Esophagus (tissue), 2 donors: ENCODE measurements around the gene NBAS. TPM values are rescaled to one million over a fixed set of nuclear protein-coding genes. Genes with fewer than 3 reads are reported as not detected.

Experiments
- H3K27ac ChIP-seq, 2 donors: one replicate each; pipeline ENCODE4 v1.5.1; 2013; ENCODE audit warnings: low read depth in 2 of 2, mild to moderate bottlenecking in 2 of 2, inconsistent platforms in 1 of 2, low read length in 1 of 2, moderate library complexity in 1 of 2
- H3K27me3 ChIP-seq, 2 donors: one replicate each; pipeline ENCODE4 v1.6.1; 2013; ENCODE audit warnings: low read length in 2 of 2, control low read depth in 1 of 2, mild to moderate bottlenecking in 1 of 2; ENCODE audit not compliant: insufficient read depth in 2 of 2, control insufficient read depth in 1 of 2
- H3K36me3 ChIP-seq, 2 donors: one replicate each; pipeline ENCODE4 v1.6.1; 2013; ENCODE audit warnings: low read length in 1 of 2; ENCODE audit not compliant: control insufficient read depth in 2 of 2, insufficient read depth in 2 of 2
- H3K4me1 ChIP-seq, 2 donors: one replicate each; pipeline ENCODE4 v1.6.1; 2013; ENCODE audit warnings: low read length in 1 of 2; ENCODE audit not compliant: control insufficient read depth in 2 of 2, insufficient read depth in 2 of 2
- H3K4me3 ChIP-seq, 2 donors: one replicate each; pipeline ENCODE4 v1.5.1; 2013; ENCODE audit warnings: low read length in 2 of 2, mild to moderate bottlenecking in 2 of 2, low read depth in 1 of 2, moderate library complexity in 1 of 2
- H3K9me3 ChIP-seq, 2 donors: one replicate each; pipeline ENCODE4 v1.6.1; 2013; ENCODE audit warnings: mild to moderate bottlenecking in 2 of 2, low read depth in 1 of 2, low read length in 1 of 2, moderate library complexity in 1 of 2; ENCODE audit not compliant: control insufficient read depth in 2 of 2, insufficient read depth in 1 of 2
- WGBS, 2 donors: extraction: QIAGEN DNeasy Blood & Tissue Kit; methylation state at CpG; one replicate each; pipeline ENCODE4 v1.1.7; 2013; 5-methylcytosine and 5-hydroxymethylcytosine counted together
- polyA plus RNA-seq, 2 donors: library from polyadenylated mRNA; stranded (reverse); fragments of 200-250 nt; gene quantifications; one replicate each; pipeline ENCODE4 v1.2.3, GENCODE V29; 2013
- donor health status: healthy with polysubstance abuse.
- donor health status: Bipolar disorder and iron deficiency.

Gene NBAS
- polyA plus RNA-seq, 2 donors = 13.8 to 15.0 TPM

DNA sequence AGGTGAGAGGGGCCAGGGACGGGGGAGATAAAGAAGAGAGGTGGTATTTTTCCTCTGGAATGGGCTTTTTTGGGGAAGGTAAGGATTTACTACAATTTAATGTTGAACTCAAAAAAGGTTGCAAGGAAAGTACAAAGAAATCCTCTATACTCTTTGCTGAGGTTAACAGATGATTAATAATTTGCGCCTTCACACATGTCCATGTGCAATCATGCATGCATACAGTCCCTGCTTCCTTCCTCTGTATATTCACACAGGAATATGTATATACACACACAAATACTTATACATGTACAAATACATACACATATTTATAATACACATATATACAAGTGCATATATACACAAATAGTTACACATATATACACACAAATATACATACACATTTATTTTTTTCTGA is 193.4 kb downstream of the NBAS start:
- 97% methylated on average over 2 of the region's 2 CpGs for WGBS, 2 donors
- no peaks in the 10 kb centered on the region for H3K9me3 ChIP-seq
- no peaks in the 10 kb centered on the region for H3K4me1 ChIP-seq
- no peak overlapping the region for H3K27ac ChIP-seq
- H3K4me3 ChIP-seq = no peak overlapping the region
- H3K36me3 ChIP-seq = peaks cover 0 to 2% of the 10 kb centered on the region in 2 donors
- no peaks in the 10 kb centered on the region for H3K27me3 ChIP-seq

DNA sequence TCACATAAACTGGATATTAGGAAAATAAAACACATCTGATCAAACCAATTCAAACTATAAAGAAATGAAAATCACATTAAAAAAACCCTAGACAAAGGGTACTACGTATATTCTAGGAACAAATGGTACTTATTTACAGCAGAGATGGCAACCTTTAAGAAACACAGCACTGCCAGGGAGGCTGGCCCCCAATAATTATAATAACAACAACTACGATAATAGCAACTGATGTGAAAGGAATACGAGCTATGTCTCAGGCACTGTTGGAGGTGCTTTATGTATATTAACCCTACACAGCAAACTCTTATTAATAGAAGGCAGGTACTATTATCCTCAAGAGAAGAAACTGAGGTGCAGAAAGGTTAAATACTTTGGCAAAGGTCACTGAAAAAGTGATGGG is 193.9 kb downstream of the NBAS start:
- H3K4me3 ChIP-seq = no peak overlapping the region
- no peaks in the 10 kb centered on the region for H3K9me3 ChIP-seq
- H3K27me3 ChIP-seq = no peaks in the 10 kb centered on the region
- peaks cover 0 to 2% of the 10 kb centered on the region in 2 donors for H3K36me3 ChIP-seq
- WGBS, 2 donors = 91 to 92% methylated on average over 3 of the region's 3 CpGs
- no peak overlapping the region for H3K27ac ChIP-seq
- no peaks in the 10 kb centered on the region for H3K4me1 ChIP-seq

DNA sequence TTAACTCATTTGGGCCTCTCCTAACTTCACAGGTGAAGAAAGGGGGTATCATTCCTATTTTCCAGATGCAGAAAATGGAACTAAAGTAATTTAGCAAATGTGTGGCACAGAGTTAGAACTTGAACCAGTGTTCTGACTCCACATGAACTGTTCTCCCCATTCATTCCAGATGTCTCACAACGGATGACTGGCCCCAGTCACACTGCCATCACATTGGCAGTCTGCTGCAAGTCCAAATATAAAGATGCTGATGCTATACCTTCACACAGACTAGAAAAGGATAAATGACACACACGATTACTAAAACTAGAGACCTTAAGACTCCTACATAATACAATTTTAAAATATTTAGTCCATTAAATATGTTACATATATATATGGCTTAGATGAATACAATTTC is 195.7 kb downstream of the NBAS start:
- H3K4me1 ChIP-seq = no peaks in the 10 kb centered on the region
- no peaks in the 10 kb centered on the region for H3K27me3 ChIP-seq
- H3K27ac ChIP-seq = no peak overlapping the region
- H3K9me3 ChIP-seq = no peaks in the 10 kb centered on the region
- 70% methylated on average over 2 of the region's 2 CpGs for WGBS, 2 donors
- peaks cover 0 to 2% of the 10 kb centered on the region in 2 donors for H3K36me3 ChIP-seq
- H3K4me3 ChIP-seq = no peak overlapping the region

DNA sequence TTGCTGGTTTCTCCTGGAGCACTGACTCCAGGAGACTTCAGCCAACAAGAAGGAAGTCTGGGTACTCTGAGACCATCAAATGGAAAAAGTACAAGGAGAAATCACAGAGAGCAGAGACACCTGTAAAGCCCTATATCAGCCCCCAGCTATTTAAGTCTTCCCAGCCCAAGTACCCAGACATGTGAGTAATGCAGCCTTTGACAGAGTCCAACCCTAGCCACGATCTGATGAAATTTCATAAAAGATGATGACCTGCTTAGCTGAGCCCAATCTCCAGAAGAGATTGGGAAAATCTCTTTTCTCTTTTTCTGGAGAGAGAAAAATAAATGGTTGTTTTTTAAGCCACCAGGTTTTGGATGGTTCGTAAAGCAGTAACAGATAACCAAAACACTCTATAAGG is 196.6 kb downstream of the NBAS start:
- H3K27ac ChIP-seq = no peak overlapping the region
- H3K9me3 ChIP-seq = no peaks in the 10 kb centered on the region
- H3K27me3 ChIP-seq = no peaks in the 10 kb centered on the region
- no peak overlapping the region for H3K4me3 ChIP-seq
- no peaks in the 10 kb centered on the region for H3K4me1 ChIP-seq
- peaks cover 0 to 2% of the 10 kb centered on the region in 2 donors for H3K36me3 ChIP-seq
- WGBS, 2 donors = 98 to 100% methylated on average over 2 of the region's 2 CpGs

DNA sequence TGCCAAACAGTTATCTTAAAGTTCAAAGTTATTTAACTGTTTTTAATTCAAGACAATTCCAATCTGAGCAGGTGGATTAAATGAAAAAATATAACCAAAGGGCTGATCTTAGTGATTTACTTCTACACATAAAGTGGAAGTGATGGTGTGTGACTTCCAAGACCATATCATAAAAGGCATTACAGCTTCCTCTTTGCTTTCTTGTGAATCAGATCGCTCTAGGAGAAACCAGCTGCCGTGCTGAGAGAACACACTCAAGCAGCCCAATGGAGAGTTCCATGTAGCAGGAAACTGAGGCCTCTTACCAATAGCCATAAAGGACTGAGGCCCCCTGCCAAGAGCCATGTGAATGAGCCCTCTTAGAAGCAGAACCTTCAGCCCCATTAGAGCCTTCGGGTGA is 197.4 kb downstream of the NBAS start:
- 88 to 93% methylated on average over 3 of the region's 3 CpGs for WGBS, 2 donors
- Histone ChIP-seq H3K27me3 (no peaks in the 10 kb centered on the region), H3K4me1 (no peaks in the 10 kb centered on the region), H3K36me3 (peaks cover 0 to 2% of the 10 kb centered on the region in 2 donors), H3K27ac (no peak overlapping the region), H3K4me3 (no peak overlapping the region), H3K9me3 (no peaks in the 10 kb centered on the region)

DNA sequence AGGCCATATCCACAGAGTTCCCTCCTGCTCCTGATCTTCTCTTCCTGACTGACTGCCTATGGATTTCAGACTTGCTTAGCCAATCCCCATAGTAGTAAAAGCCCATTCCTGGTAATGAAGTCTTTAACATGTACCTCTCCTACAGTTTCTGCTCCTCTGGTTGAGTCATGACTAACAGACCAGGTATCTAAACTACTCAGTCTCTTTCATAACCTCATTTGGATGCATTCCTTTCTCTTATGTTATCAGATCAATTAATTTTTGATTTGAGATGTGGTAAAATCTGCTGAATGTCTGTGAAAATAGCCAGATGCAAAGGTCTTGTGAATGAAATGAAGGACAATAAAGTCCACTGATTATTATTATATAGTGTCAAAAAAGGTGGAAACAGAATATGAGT is 198.0 kb downstream of the NBAS start:
- no peak overlapping the region for H3K4me3 ChIP-seq
- no peaks in the 10 kb centered on the region for H3K27me3 ChIP-seq

DNA sequence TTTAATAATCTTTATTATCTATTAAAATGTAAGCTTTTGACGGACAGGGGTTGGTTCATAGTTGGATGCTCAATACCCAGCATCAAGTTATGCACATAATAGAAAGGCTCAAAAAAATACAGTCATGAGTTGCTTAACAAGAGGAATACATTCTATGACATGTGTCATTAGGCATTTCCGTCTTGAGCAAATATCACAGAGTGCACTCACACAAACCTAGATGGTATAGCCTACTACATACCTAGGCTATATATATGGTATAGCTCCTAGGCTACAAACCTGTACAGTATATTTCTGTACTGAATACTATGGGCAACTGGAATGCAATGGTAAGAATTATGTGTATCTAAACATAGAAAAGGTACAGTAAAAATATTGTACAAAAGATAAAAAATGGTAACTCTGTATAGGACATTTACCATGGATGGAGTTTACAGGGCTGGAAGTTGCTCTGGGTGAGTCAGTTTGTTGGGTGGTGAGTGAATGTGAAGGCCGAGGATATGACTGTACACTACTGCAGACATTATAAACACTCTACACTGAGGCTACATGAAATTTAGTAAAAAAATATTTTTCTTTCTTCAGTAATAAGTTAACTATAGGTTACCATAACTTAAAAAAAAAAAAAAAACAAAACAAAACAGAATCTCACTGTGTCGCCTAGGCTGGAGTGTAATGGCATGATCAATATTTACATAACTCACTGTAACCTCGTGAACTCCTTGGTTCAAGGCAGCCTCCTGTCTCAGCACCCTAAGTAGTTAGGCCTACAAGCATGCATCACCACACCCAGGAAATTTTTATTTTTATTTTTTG is 201.2 kb downstream of the NBAS start:
- Histone ChIP-seq H3K9me3 (no peaks in the 10 kb centered on the region), H3K4me1 (no peaks in the 10 kb centered on the region), H3K4me3 (no peak overlapping the region), H3K27ac (no peak overlapping the region), H3K36me3 (no peaks in the 10 kb centered on the region), H3K27me3 (no peaks in the 10 kb centered on the region)
- 89 to 91% methylated on average over 5 of the region's 5 CpGs for WGBS, 2 donors

More for the DNA sequence above, 198.0 kb downstream of the NBAS start:
- Histone ChIP-seq H3K4me1 (no peaks in the 10 kb centered on the region), H3K9me3 (no peaks in the 10 kb centered on the region), H3K36me3 (peaks cover 0 to 2% of the 10 kb centered on the region in 2 donors), H3K27ac (no peak overlapping the region)

DNA sequence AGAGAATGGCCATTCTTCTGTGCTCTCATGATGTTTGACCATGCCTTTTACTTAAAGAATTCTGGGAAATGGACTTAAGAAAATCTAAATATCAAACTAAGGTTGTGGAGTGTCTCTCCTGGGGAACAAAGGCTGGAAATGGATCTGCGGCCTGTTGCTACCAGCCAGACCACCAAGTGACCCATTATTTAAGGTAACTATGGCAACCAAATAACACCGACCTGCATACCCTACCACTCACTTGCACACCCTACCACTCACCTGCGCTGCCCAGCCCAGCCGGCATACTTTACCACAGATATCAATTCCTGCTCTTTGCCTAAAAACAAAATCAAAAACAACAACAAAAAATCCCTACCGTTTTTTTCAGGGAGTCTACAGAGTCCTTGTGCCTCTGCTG is 203.2 kb downstream of the NBAS start:
- Histone ChIP-seq H3K4me1 (no peaks in the 10 kb centered on the region), H3K27ac (no peak overlapping the region), H3K4me3 (no peak overlapping the region), H3K9me3 (no peaks in the 10 kb centered on the region), H3K27me3 (no peaks in the 10 kb centered on the region), H3K36me3 (no peaks in the 10 kb centered on the region)
- WGBS, 2 donors = 85 to 88% methylated on average over 5 of the region's 5 CpGs

DNA sequence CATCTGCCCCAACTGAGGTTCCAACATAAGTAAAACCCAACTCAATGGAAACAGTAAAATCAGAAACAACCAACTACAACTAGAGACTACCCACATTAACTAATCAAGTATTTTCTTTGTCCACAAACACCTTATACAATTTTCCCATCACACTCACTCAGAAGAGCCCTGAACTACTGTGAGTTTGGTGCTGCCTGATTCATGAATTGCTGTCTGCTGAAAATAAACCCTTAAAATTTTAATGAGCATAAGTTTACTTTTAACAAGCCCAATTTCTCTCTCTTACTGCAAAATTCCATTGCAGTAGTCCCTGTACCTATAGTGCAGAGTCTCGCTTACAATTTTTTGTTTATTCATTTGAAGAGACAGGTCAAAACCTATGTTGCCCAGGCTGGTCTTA is 203.9 kb downstream of the NBAS start:
- Histone ChIP-seq H3K27ac (no peak overlapping the region), H3K36me3 (peaks cover 0 to 4% of the 10 kb centered on the region in 2 donors)
- WGBS, 2 donors = 98 to 100% methylated on average over 1 of the region's 1 CpG

DNA sequence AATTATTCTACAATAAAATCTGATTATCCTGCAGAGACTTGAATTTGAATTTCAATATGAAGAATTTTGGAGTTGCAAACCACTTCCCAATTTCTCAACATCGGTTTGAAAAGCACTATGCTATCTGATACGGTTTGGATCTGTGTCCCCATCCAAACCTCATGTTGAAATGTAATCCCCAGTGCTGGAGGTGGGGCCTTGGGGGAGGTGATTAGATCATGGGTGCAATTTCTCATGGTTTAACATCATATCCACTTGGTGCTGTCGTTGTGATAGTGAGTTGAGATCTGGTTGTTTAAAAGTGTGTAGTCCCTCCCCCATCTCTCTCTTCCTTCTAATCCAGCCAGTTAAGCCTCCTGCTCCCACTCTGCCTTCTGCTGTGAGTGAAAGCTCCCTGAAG is 205.7 kb downstream of the NBAS start:
- Histone ChIP-seq H3K36me3 (peaks cover 0 to 6% of the 10 kb centered on the region in 2 donors), H3K4me3 (no peak overlapping the region), H3K9me3 (no peaks in the 10 kb centered on the region), H3K27ac (no peak overlapping the region), H3K4me1 (no peaks in the 10 kb centered on the region), H3K27me3 (no peaks in the 10 kb centered on the region)
- WGBS, 2 donors = 88 to 89% methylated on average over 3 of the region's 3 CpGs

More for the DNA sequence above, 203.9 kb downstream of the NBAS start:
- H3K4me1 ChIP-seq = no peaks in the 10 kb centered on the region
- H3K27me3 ChIP-seq = no peaks in the 10 kb centered on the region
- H3K4me3 ChIP-seq = no peak overlapping the region
- no peaks in the 10 kb centered on the region for H3K9me3 ChIP-seq
